SU-DHL-6 (cell line): ENCODE results near the gene CD70.

Experiments used
- CTCF ChIP-seq: fragments of 200-600 bp; sonication (generic); IDR thresholded peaks from one replicate; pipeline ENCODE4 v1.5.1; 2017; ENCODE audit warnings: antibody characterized with exemption, mild to moderate bottlenecking, low read length, moderate library complexity; ENCODE audit not compliant: insufficient read depth, poor library complexity, severe bottlenecking
- EZH2phosphoT487 ChIP-seq: fragments of 200-600 bp; sonication (generic), shearing (Covaris generic); conservative IDR thresholded peaks from 2 replicates; pipeline ENCODE4 v1.6.1; 2018; ENCODE audit warnings: mild to moderate bottlenecking, antibody characterized with exemption, low read length, moderate library complexity, mixed read lengths

- TF ChIP-seq CTCF (no peak), EZH2phosphoT487 (no peak)
Observed at GRCh38 chr19:6556480-6557195, 34.3 kb downstream of the CD70 start.
